HepG2 (cell line): ENCODE data around the gene COA4. TPM values are rescaled to one million over a fixed set of nuclear protein-coding genes. Genes with fewer than 3 reads are reported as not detected.
A peak's percentile ranks its signal among the peaks of the same experiment; 100 is the strongest.

Source experiments
- FOSL2 ChIP-seq: sonication (generic); formaldehyde crosslinking; IDR thresholded peaks from 2 replicates; pipeline ENCODE4 v1.4.0; 2020; ENCODE audit warnings: missing genetic modification reagents
- HINFP ChIP-seq: sonication (generic); formaldehyde crosslinking; IDR thresholded peaks from 2 replicates; pipeline ENCODE4 v1.4.0; 2020; ENCODE audit warnings: low read depth, mild to moderate bottlenecking, missing genetic modification reagents
- HNRNPK ChIP-seq: fragments of 200-400 bp; formaldehyde crosslinking; IDR thresholded peaks from 2 replicates; pipeline ENCODE4 v1.6.1; 2018; ENCODE audit warnings: low read length, low read depth, moderate library complexity, mild to moderate bottlenecking; ENCODE audit not compliant: poor library complexity, severe bottlenecking
- KLF9 ChIP-seq: IDR thresholded peaks from 2 replicates; pipeline ENCODE4 v1.6.1; 2016; ENCODE audit warnings: low read depth
- ZMYM2 ChIP-seq: sonication (generic); formaldehyde crosslinking; IDR thresholded peaks from 2 replicates; pipeline ENCODE4 v1.8.0; 2022; ENCODE audit warnings: mild to moderate bottlenecking, missing genetic modification reagents
- ZNF275 ChIP-seq: sonication (generic); formaldehyde crosslinking; IDR thresholded peaks from 2 replicates; pipeline ENCODE4 v1.8.0; 2022; ENCODE audit warnings: missing genetic modification reagents, mild to moderate bottlenecking, inconsistent platforms, borderline replicate concordance
- ZNF280B ChIP-seq: sonication (generic); formaldehyde crosslinking; IDR thresholded peaks from 2 replicates; pipeline ENCODE4 v1.5.0; 2020; ENCODE audit warnings: missing genetic modification reagents, mild to moderate bottlenecking, borderline replicate concordance
- ZNF282 ChIP-seq: fragments of 450-650 bp; IDR thresholded peaks from 2 replicates; pipeline ENCODE4 v1.6.1; 2018; ENCODE audit not compliant: partially characterized antibody
- ZNF446 ChIP-seq: sonication (generic); formaldehyde crosslinking; IDR thresholded peaks from 2 replicates; pipeline ENCODE4 v1.5.0; 2020; ENCODE audit warnings: mild to moderate bottlenecking, missing genetic modification reagents
- ZNF563 ChIP-seq: sonication (generic); formaldehyde crosslinking; IDR thresholded peaks from 2 replicates; pipeline ENCODE4 v1.8.0; 2022; ENCODE audit warnings: mild to moderate bottlenecking, moderate library complexity, missing genetic modification reagents
- ZNF572 ChIP-seq: sonication (generic); formaldehyde crosslinking; IDR thresholded peaks from 2 replicates; pipeline ENCODE4 v1.5.1; 2020; ENCODE audit warnings: mild to moderate bottlenecking, missing genetic modification reagents
- ZNF749 ChIP-seq: sonication (generic); formaldehyde crosslinking; IDR thresholded peaks from 2 replicates; pipeline ENCODE4 v1.8.0; 2022; ENCODE audit warnings: mild to moderate bottlenecking, missing genetic modification reagents, moderate library complexity, borderline replicate concordance
- ZNF816 ChIP-seq: sonication (generic); formaldehyde crosslinking; IDR thresholded peaks from 2 replicates; pipeline ENCODE4 v1.8.0; 2022; ENCODE audit warnings: missing genetic modification reagents, mild to moderate bottlenecking, borderline replicate concordance
- ZUFSP ChIP-seq: sonication (generic); formaldehyde crosslinking; IDR thresholded peaks from 2 replicates; pipeline ENCODE4 v1.9.0; 2021; ENCODE audit warnings: missing genetic modification reagents, mild to moderate bottlenecking, borderline replicate concordance
- polyA plus RNA-seq, 8 experiments: library from polyadenylated mRNA; depleted of rRNA in 3 of 8; stranded (reverse) in 7 of 8; unstranded in 1 of 8; fragments of >200 nt; fragmentation: Illumina TruSeq in 4 of 8; extraction: Trizol in 4 of 8; gene quantifications; 2 replicates each; pipeline versions ENCODE4 v1.2.1 to v1.2.3, GENCODE V29; 2011 to 2016; ENCODE audit warnings: low read depth in 4 of 8, missing spikeins in 1 of 8, mixed read lengths in 1 of 8; ENCODE audit not compliant: insufficient read depth in 1 of 8
- total RNA-seq, 5 experiments: library from RNA; depleted of rRNA; stranded (reverse); fragments of >200 nt; fragmentation: Illumina TruSeq; extraction: Trizol; gene quantifications; 2 replicates each; pipeline ENCODE4 v1.2.3, GENCODE V29; 2016; ENCODE audit warnings: low read depth in 1 of 5
- TF ChIP-seq, protein P1 (sequence below): IDR thresholded peaks from 2 replicates; pipeline ENCODE4 v1.6.1; 2018; ENCODE audit warnings: missing genetic modification reagents
- TF ChIP-seq, protein P2 (sequence below): sonication (generic); formaldehyde crosslinking; IDR thresholded peaks from 2 replicates; pipeline ENCODE4 v1.4.0; 2020; ENCODE audit warnings: missing genetic modification reagents
- TF ChIP-seq, protein P3 (sequence below): IDR thresholded peaks from 2 replicates; pipeline ENCODE4 v1.6.1; 2016; ENCODE audit warnings: control low read depth

The COA4 gene
- total and polyA plus RNA-seq, 2 of the 13 experiments (the other 11 are each of a cell fraction or from before 2014, with no cell fraction given): 107 to 109 TPM

DNA sequence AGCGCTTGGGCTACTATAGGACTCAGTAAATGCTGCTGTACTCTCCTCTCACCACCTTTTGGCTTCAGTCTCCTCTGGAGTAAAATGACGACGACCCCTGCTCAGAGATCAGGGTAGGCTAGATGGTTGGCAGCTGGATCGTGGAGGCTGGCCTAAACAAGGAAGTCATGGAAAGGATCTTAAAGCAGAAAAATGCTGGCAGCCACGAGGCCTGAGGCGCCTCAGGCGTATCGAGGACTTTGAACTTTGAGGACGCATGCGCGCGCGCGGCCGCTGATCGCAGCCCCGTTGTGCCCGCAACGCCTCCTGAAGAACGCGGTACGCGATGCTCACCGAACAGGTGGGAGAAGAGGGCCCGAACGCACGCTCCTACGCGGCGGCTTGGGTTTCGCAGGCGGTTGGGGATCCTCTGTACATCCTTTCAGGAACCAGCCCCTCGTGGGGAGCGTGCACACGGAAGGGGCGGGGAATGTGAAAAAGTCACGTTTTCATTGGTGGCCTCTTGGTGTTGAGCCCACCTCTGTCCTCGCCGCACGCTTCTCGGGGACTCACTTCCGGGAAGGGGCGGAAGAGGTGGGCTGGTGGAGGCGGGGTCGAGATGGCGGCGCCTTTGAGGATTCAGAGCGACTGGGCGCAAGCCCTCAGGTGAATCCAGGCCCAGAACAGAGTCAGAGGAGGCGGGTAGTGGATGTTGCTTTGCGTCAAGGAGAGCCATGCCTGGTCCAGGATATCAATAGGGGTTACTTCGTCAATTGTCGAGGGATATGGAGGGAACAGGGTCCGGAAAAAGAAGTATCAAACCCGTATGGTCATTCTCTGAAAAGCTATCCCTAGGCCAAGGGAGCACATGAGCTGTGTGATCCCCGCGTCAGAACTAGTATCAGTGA lies at the start of gene COA4, which contains the start of gene PAAF1 (continued):
- peak; percentile 63; the same call in 1 of the 2 replicates for TF ChIP-seq ZNF572
- no peak for TF ChIP-seq ZUFSP
- TF ChIP-seq ZNF563 (CRISPR knock-in tag): peak; percentile 65
- TF ChIP-seq ZNF446: no peak; the same call in 1 of the 2 replicates
- TF ChIP-seq ZNF816: peak; percentile 75; the same call in 1 of the 2 replicates
- no peak for TF ChIP-seq HNRNPK
- TF ChIP-seq FOSL2 (CRISPR knock-in tag): 0 out of 2 replicates have a peak, but pooled peaks have one; percentile 27
- peak; percentile 90 for TF ChIP-seq ZNF749
- TF ChIP-seq, protein P1, sequence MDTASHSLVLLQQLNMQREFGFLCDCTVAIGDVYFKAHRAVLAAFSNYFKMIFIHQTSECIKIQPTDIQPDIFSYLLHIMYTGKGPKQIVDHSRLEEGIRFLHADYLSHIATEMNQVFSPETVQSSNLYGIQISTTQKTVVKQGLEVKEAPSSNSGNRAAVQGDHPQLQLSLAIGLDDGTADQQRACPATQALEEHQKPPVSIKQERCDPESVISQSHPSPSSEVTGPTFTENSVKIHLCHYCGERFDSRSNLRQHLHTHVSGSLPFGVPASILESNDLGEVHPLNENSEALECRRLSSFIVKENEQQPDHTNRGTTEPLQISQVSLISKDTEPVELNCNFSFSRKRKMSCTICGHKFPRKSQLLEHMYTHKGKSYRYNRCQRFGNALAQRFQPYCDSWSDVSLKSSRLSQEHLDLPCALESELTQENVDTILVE (CRISPR knock-in tag): peak; percentile 74; the same call in 1 of the 2 replicates
- TF ChIP-seq, protein P2, sequence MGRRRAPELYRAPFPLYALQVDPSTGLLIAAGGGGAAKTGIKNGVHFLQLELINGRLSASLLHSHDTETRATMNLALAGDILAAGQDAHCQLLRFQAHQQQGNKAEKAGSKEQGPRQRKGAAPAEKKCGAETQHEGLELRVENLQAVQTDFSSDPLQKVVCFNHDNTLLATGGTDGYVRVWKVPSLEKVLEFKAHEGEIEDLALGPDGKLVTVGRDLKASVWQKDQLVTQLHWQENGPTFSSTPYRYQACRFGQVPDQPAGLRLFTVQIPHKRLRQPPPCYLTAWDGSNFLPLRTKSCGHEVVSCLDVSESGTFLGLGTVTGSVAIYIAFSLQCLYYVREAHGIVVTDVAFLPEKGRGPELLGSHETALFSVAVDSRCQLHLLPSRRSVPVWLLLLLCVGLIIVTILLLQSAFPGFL (CRISPR knock-in tag): no peak
- peak; percentile 83 for TF ChIP-seq HINFP (CRISPR knock-in tag)
- no peak; the same call in 1 of the 2 replicates for TF ChIP-seq ZNF280B (CRISPR knock-in tag)
- TF ChIP-seq, protein P3, sequence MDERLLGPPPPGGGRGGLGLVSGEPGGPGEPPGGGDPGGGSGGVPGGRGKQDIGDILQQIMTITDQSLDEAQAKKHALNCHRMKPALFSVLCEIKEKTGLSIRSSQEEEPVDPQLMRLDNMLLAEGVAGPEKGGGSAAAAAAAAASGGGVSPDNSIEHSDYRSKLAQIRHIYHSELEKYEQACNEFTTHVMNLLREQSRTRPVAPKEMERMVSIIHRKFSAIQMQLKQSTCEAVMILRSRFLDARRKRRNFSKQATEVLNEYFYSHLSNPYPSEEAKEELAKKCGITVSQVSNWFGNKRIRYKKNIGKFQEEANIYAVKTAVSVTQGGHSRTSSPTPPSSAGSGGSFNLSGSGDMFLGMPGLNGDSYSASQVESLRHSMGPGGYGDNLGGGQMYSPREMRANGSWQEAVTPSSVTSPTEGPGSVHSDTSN (CRISPR knock-in tag): no peak
- no peak for TF ChIP-seq KLF9
- no peak for TF ChIP-seq ZMYM2 (CRISPR knock-in tag)
- TF ChIP-seq ZNF282: no peak
- no peak for TF ChIP-seq ZNF275 (CRISPR knock-in tag)
